HepG2 (cell line): ENCODE results near the gene FLRT3. TPM values are rescaled to one million over a fixed set of nuclear protein-coding genes. Genes with fewer than 3 reads are reported as not detected.

ENCODE experiments used
- AGO2 ChIP-seq: fragments of 200-400 bp; formaldehyde crosslinking; optimal IDR thresholded peaks from 2 replicates; pipeline ENCODE3; 2017; ENCODE audit warnings: mild to moderate bottlenecking, low read depth, low read length, moderate library complexity
- ARID2 ChIP-seq: sonication (generic); formaldehyde crosslinking; IDR thresholded peaks from 2 replicates; pipeline ENCODE4 v1.8.1; 2022; ENCODE audit warnings: mild to moderate bottlenecking, missing genetic modification reagents, borderline replicate concordance
- EP300 ChIP-seq, 3 experiments: sonication (generic) in 1 of 3; formaldehyde crosslinking in 1 of 3; IDR thresholded peaks; 2 replicates each; pipeline versions ENCODE4 v1.5.1 to v1.6.1; 2011 to 2020; ENCODE audit warnings: low read depth in 2 of 3, low read length in 2 of 3, borderline replicate concordance in 1 of 3, improper control_type of control experiment in 1 of 3, mild to moderate bottlenecking in 1 of 3, missing genetic modification reagents in 1 of 3, moderate library complexity in 1 of 3
- MAFG ChIP-seq: sonication (generic); formaldehyde crosslinking; IDR thresholded peaks from 2 replicates; pipeline ENCODE4 v1.5.1; 2020; ENCODE audit warnings: mild to moderate bottlenecking, missing genetic modification reagents
- NFATC3 ChIP-seq: sonication (generic); formaldehyde crosslinking; IDR thresholded peaks from 2 replicates; pipeline ENCODE4 v1.5.1; 2020; ENCODE audit warnings: mild to moderate bottlenecking, missing genetic modification reagents
- PCBP1 ChIP-seq: fragments of 200-400 bp; formaldehyde crosslinking; IDR thresholded peaks from 2 replicates; pipeline ENCODE4 v1.6.1; 2017; ENCODE audit warnings: mild to moderate bottlenecking, low read depth, low read length, borderline replicate concordance
- RFX5 ChIP-seq: IDR thresholded peaks from 2 replicates; pipeline ENCODE4 v1.6.1; 2011; ENCODE audit warnings: low read depth, low read length, improper control_type of control experiment
- SNAI1 ChIP-seq: sonication (generic); formaldehyde crosslinking; IDR thresholded peaks from 2 replicates; pipeline ENCODE4 v1.5.0; 2020; ENCODE audit warnings: mild to moderate bottlenecking, missing genetic modification reagents, borderline replicate concordance
- SRSF4 ChIP-seq: fragments of 200-400 bp; formaldehyde crosslinking; IDR thresholded peaks from one replicate; pipeline ENCODE4 v1.6.1; 2018; ENCODE audit warnings: mild to moderate bottlenecking, low read depth, low read length, moderate library complexity; ENCODE audit not compliant: poor library complexity, severe bottlenecking
- TGIF2 ChIP-seq: IDR thresholded peaks from 2 replicates; pipeline ENCODE4 v1.6.1; 2016; ENCODE audit warnings: control low read depth, missing compliant biosample characterization
- U2AF1 ChIP-seq: fragments of 200-400 bp; formaldehyde crosslinking; optimal IDR thresholded peaks from 2 replicates; pipeline ENCODE3; 2017; ENCODE audit warnings: mild to moderate bottlenecking, low read depth, low read length
- ZKSCAN5 ChIP-seq: sonication (generic); formaldehyde crosslinking; IDR thresholded peaks from 2 replicates; pipeline ENCODE4 v1.5.1; 2020; ENCODE audit warnings: mild to moderate bottlenecking, missing genetic modification reagents
- ZNF550 ChIP-seq: sonication (generic); formaldehyde crosslinking; IDR thresholded peaks from 2 replicates; pipeline ENCODE4 v1.4.0; 2020; ENCODE audit warnings: mild to moderate bottlenecking, missing genetic modification reagents, borderline replicate concordance
- ZNF605 ChIP-seq: sonication (generic); formaldehyde crosslinking; IDR thresholded peaks from 2 replicates; pipeline ENCODE4 v1.8.0; 2022; ENCODE audit warnings: mild to moderate bottlenecking, missing genetic modification reagents
- ZNF614 ChIP-seq: IDR thresholded peaks from 2 replicates; pipeline ENCODE4 v1.6.1; 2018; ENCODE audit warnings: missing biosample characterization, missing genetic modification reagents, inconsistent platforms, borderline replicate concordance
- ZNF678 ChIP-seq: sonication (generic); formaldehyde crosslinking; IDR thresholded peaks from 2 replicates; pipeline ENCODE4 v1.4.0; 2020; ENCODE audit warnings: mild to moderate bottlenecking, missing genetic modification reagents
- ZSCAN25 ChIP-seq: sonication (generic); formaldehyde crosslinking; IDR thresholded peaks from 2 replicates; pipeline ENCODE4 v1.8.0; 2022; ENCODE audit warnings: mild to moderate bottlenecking, missing genetic modification reagents
- polyA plus RNA-seq, 8 experiments: library from polyadenylated mRNA; depleted of rRNA in 3 of 8; stranded (reverse) in 7 of 8; unstranded in 1 of 8; fragments of >200 nt; fragmentation: Illumina TruSeq in 4 of 8; extraction: Trizol in 4 of 8; gene quantifications; 2 replicates each; pipeline versions ENCODE4 v1.2.1 to v1.2.3, GENCODE V29; 2011 to 2016; ENCODE audit warnings: low read depth in 4 of 8, missing spikeins in 1 of 8, mixed read lengths in 1 of 8; ENCODE audit not compliant: insufficient read depth in 1 of 8
- total RNA-seq, 5 experiments: library from RNA; depleted of rRNA; stranded (reverse); fragments of >200 nt; fragmentation: Illumina TruSeq; extraction: Trizol; gene quantifications; 2 replicates each; pipeline ENCODE4 v1.2.3, GENCODE V29; 2016; ENCODE audit warnings: low read depth in 1 of 5
- TF ChIP-seq, protein P1 (sequence below): sonication (generic); formaldehyde crosslinking; IDR thresholded peaks from 2 replicates; pipeline ENCODE4 v1.8.1; 2023; ENCODE audit warnings: mild to moderate bottlenecking, missing genetic modification reagents
- TF ChIP-seq, protein P2 (sequence below): sonication (generic); formaldehyde crosslinking; IDR thresholded peaks from 2 replicates; pipeline ENCODE4 v1.5.0; 2020; ENCODE audit warnings: missing genetic modification reagents, mild to moderate bottlenecking, borderline replicate concordance
- TF ChIP-seq, protein P3 (sequence below): sonication (generic); formaldehyde crosslinking; IDR thresholded peaks from 2 replicates; pipeline ENCODE4 v1.4.0; 2020; ENCODE audit warnings: missing genetic modification reagents, borderline replicate concordance
- TF ChIP-seq, protein P4 (sequence below): sonication (generic); formaldehyde crosslinking; IDR thresholded peaks from 2 replicates; pipeline ENCODE4 v1.4.0; 2020; ENCODE audit warnings: mild to moderate bottlenecking, missing genetic modification reagents

The FLRT3 gene
- total and polyA plus RNA-seq, 2 of the 13 experiments (the other 11 are each of a cell fraction or from before 2014, with no cell fraction given): 0.44 to 5.3 TPM

DNA sequence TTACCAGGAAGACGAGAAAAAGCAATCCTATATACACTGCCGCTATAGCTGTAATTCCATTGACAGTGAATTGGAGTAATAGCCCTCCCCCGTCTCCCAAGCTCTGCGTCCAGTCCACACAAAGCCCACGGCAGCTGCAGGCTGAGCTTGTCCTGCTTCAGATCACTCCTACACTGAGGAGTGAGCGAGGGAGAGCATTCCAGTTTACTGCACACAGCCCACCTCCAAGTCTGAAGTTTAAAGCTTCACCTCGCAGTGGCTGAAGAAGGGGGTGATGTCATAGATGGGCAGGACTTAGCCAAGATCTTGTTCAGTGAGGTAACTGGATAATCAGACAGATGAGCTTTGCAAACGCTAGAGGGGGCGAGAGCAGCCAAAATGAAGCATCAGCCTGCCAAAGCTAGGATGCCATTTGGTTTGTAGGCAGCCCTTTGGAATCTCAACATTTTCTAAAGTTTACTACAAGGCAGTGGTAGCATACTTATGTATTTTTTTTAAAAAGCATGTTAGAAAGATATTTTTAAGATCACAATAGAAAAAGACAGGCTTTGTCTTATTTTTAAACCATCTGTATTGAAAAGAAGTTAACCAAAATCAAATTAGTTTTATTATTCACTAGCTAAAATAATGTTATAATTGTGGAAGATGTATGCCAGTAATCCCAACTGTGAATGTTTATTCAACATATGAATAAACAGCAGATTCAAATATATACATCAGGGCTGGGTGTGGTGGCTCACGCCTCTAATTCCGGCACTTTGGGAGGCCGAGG, at the start of gene FLRT3 (continued):
- no peak for TF ChIP-seq MAFG (CRISPR knock-in tag)
- 0 out of 2 replicates have a peak, but pooled peaks have one; percentile 25 for TF ChIP-seq ZNF614 (CRISPR knock-in tag)
- TF ChIP-seq, protein P1, sequence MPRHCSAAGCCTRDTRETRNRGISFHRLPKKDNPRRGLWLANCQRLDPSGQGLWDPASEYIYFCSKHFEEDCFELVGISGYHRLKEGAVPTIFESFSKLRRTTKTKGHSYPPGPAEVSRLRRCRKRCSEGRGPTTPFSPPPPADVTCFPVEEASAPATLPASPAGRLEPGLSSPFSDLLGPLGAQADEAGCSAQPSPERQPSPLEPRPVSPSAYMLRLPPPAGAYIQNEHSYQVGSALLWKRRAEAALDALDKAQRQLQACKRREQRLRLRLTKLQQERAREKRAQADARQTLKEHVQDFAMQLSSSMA (CRISPR knock-in tag): 0 out of 2 replicates have a peak, but pooled peaks have one; percentile 22
- 0 out of 2 replicates have a peak, but pooled peaks have one; percentile 43 for TF ChIP-seq ARID2 (CRISPR knock-in tag)
- TF ChIP-seq, protein P2, sequence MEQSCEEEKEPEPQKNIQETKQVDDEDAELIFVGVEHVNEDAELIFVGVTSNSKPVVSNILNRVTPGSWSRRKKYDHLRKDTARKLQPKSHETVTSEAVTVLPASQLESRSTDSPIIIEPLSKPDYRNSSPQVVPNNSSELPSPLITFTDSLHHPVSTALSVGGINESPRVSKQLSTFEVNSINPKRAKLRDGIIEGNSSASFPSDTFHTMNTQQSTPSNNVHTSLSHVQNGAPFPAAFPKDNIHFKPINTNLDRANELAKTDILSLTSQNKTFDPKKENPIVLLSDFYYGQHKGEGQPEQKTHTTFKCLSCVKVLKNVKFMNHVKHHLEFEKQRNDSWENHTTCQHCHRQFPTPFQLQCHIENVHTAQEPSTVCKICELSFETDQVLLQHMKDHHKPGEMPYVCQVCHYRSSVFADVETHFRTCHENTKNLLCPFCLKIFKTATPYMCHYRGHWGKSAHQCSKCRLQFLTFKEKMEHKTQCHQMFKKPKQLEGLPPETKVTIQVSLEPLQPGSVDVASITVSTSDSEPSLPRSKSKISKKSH (CRISPR knock-in tag): no peak
- TF ChIP-seq ZKSCAN5 (CRISPR knock-in tag): no peak
- TF ChIP-seq ZNF605: no peak
- peak; percentile 22 to 48; a peak in 2 of 4 replicates for TF ChIP-seq EP300 (IDR thresholded peaks at IDR 0.05; ENCODE audit: low read depth in 2 of 2, low read length in 2 of 2)
- no peak for TF ChIP-seq EP300 (CRISPR knock-in tag; IDR thresholded peaks at IDR 0.05; ENCODE audit: borderline replicate concordance)
- peak; percentile 19; the same call in 1 of the 2 replicates for TF ChIP-seq TGIF2 (CRISPR knock-in tag)
- TF ChIP-seq U2AF1: no peak
- TF ChIP-seq SRSF4: no peak
- TF ChIP-seq NFATC3 (CRISPR knock-in tag): no peak
- TF ChIP-seq AGO2: no peak
- TF ChIP-seq ZSCAN25 (CRISPR knock-in tag): no peak
- no peak for TF ChIP-seq ZNF678 (CRISPR knock-in tag)
- peak; percentile 37; the same call in 1 of the 2 replicates for TF ChIP-seq RFX5
- TF ChIP-seq, protein P3, sequence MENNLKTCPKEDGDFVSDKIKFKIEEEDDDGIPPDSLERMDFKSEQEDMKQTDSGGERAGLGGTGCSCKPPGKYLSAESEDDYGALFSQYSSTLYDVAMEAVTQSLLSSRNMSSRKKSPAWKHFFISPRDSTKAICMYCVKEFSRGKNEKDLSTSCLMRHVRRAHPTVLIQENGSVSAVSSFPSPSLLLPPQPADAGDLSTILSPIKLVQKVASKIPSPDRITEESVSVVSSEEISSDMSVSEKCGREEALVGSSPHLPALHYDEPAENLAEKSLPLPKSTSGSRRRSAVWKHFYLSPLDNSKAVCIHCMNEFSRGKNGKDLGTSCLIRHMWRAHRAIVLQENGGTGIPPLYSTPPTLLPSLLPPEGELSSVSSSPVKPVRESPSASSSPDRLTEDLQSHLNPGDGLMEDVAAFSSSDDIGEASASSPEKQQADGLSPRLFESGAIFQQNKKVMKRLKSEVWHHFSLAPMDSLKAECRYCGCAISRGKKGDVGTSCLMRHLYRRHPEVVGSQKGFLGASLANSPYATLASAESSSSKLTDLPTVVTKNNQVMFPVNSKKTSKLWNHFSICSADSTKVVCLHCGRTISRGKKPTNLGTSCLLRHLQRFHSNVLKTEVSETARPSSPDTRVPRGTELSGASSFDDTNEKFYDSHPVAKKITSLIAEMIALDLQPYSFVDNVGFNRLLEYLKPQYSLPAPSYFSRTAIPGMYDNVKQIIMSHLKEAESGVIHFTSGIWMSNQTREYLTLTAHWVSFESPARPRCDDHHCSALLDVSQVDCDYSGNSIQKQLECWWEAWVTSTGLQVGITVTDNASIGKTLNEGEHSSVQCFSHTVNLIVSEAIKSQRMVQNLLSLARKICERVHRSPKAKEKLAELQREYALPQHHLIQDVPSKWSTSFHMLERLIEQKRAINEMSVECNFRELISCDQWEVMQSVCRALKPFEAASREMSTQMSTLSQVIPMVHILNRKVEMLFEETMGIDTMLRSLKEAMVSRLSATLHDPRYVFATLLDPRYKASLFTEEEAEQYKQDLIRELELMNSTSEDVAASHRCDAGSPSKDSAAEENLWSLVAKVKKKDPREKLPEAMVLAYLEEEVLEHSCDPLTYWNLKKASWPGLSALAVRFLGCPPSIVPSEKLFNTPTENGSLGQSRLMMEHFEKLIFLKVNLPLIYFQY (CRISPR knock-in tag): no peak
- TF ChIP-seq PCBP1: no peak
- TF ChIP-seq, protein P4, sequence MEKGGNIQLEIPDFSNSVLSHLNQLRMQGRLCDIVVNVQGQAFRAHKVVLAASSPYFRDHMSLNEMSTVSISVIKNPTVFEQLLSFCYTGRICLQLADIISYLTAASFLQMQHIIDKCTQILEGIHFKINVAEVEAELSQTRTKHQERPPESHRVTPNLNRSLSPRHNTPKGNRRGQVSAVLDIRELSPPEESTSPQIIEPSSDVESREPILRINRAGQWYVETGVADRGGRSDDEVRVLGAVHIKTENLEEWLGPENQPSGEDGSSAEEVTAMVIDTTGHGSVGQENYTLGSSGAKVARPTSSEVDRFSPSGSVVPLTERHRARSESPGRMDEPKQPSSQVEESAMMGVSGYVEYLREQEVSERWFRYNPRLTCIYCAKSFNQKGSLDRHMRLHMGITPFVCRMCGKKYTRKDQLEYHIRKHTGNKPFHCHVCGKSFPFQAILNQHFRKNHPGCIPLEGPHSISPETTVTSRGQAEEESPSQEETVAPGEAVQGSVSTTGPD (CRISPR knock-in tag): no peak
- TF ChIP-seq ZNF550 (CRISPR knock-in tag): no peak
- TF ChIP-seq SNAI1 (CRISPR knock-in tag): no peak
